GM10266 (cell line): ENCODE measurements around the gene DNAH5.

Experiments
- DNase-seq: peaks from one replicate; pipeline ENCODE4 v3.0.0; 2012; ENCODE audit errors: extremely low spot score
- CTCF ChIP-seq: IDR thresholded peaks from 2 replicates; pipeline ENCODE4 v1.5.1; 2012; ENCODE audit warnings: mild to moderate bottlenecking, low read depth; ENCODE audit not compliant: control insufficient read depth, insufficient read depth; ENCODE audit errors: missing control alignments

The DNAH5 gene

GRCh38 chr5:13859270-13860065 lies 85.0 kb downstream of the DNAH5 start:
- DNase-seq, result no peak
- no peak for TF ChIP-seq CTCF

DNA sequence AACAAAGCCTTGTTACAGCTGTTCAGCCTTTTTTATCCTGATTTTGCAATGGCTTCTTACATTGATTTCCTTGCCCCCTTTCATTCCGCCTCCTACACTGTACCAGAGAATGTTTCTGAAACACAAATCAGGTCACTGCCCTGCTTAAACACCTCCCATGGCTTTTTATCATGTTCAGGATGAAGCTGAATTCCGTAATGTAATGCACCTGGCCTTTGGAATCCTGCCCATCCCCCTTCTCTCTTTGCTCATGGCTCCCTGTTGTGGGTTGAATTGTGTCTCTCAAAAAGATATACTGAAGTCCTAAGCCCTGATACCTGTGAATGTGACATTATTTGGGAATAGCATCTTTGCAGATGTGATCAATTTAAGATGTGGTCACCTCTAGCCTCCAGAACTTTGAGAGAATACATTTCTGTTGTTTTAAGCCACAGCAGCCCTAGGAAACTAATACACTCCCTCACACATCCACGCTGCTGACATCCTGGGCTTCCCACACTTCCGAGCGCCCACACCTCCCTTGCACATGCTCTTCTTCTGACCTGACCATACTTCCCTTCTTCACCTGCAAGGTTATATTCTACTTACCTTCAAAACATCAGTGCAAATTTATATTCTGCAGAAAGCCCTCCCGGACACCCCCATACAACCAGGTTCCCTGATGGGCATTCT lies 101.2 kb downstream of the DNAH5 start:
- no peak for TF ChIP-seq CTCF
- no peak for DNase-seq

DNA sequence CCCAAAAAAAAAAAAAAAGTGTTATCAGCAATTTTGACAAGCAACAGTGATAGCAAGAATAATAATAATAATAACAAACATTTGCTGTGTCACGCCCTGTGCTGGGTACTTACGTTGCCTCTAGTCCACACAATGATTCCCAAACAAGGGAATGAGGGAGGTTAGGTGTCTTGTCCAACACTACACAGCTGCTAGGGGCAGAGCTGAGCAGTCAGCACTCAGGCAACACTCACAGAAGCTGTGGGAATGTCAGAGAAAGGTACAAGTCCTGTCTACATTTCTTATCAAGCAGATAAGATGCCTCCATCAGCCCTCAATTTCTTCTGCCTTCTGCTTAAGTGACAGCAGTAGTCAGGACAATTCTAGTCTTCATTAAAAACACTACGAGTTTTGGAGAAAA lies 111.0 kb downstream of the DNAH5 start:
- TF ChIP-seq CTCF, result no peak
- DNase-seq, result no peak

- TF ChIP-seq CTCF, result no peak
- DNase-seq, result no peak
Observed at GRCh38 chr5:13831351-13831750, 113.1 kb downstream of the DNAH5 start.

GRCh38 chr5:13830536-13830935 lies 114.0 kb downstream of the DNAH5 start:
- no peak for DNase-seq
- TF ChIP-seq CTCF, result no peak

- no peak for TF ChIP-seq CTCF
- no peak for DNase-seq
Observed at GRCh38 chr5:13821366-13821765, 123.1 kb downstream of the DNAH5 start.

GRCh38 chr5:13816126-13816525 lies 128.4 kb downstream of the DNAH5 start:
- no peak for DNase-seq
- no peak for TF ChIP-seq CTCF
